HG03571 (cell line): ENCODE data around the gene CHST9.
"Not testable (repeated sequence)": the region's sequence is repeated elsewhere in the genome, so short reads cannot be mapped to it uniquely, and the experiment has no call there.

ENCODE experiments used
- ATAC-seq: cut with Tn5 transposase; IDR thresholded peaks from one replicate; pipeline ENCODE4 v1.9.1; 2021; ENCODE audit not compliant: unreplicated experiment

CHST9 gene

DNA sequence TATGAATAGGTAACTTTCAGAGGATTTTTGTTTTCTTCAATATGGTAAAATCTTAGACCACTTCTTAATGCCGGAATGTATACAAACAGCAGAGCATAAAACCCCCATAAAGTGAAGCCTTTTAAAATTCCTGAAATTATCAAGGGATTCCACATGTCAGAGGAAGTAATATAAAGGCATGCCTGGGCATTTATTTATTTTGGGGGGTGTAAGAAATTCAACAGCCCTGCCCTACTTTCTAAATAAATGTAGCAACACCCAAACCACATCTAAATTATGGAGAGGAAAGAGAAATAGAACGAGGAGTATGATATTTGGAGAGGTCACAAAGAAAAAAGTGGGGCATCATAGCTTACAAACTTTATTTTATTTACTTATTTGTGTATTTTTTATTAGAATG is 9.9 kb downstream of the CHST9 start:
- ATAC-seq = no peak

GRCh38 chr18:27171993-27172392 is 13.1 kb downstream of the CHST9 start:
- no peak for ATAC-seq

DNA sequence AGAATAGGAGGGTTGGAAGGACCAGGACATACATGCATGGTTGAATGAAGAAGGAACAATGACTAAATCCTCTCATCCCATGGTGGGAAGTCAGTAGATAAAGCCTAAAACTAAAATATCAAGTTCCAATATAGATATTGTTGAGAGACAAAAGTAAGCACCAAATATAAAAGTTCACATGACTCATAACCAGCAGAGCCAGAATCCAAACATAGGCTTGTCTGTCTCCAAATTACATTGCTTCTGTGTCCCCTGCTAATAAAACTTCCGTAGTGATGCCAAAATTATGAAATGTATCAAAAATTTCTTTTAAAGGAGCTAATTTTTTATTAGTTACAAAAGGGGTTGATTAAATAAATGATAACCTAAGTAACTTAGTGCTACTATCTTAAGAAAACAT is 19.7 kb downstream of the CHST9 start:
- no peak for ATAC-seq

DNA sequence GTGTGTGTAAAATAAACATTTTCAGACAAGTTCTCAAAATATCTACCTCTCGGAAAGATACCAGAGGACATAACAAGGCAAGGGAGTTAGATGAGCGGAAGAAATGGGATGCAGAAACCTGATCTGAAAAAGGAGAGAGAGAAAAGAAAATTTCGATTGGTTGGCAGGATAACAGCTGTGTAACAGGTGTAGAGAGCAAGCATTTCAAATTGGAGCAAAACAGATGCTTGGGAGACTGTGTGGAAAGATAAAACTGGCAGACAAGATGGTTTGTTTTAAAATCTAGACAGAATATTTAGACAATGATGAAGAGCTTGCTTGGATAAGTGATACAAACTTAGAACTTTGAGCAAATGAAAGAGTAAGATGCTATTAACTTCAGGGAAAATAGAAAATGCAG is 20.2 kb downstream of the CHST9 start:
- no peak for ATAC-seq

- ATAC-seq = not testable (repeated sequence)
These were observed 21.9 kb downstream of the CHST9 start for GRCh38 chr18:27163197-27163716.

DNA sequence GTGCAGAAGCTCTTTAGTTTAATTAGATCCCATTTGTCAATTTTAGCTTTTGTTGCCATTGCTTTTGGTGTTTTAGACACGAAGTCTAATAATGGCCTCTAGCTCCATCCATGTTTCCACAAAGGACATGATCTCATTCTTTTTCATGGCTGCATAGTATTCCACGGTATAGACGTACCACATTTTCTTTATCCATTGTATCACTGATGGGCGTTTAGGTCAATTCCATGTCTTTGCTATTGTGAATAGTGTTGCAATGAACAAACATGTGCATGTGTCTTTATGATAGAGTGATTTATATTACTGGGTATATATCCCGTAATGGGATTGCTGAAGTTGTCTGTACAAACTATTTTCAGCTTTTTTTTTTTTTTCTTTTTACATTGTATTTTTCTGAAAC is 35.9 kb downstream of the CHST9 start:
- not testable (repeated sequence) for ATAC-seq

- no peak for ATAC-seq
These were observed 40.4 kb downstream of the CHST9 start for GRCh38 chr18:27144672-27145071.

- no peak for ATAC-seq
These were observed 41.4 kb downstream of the CHST9 start for GRCh38 chr18:27143580-27144287.

DNA sequence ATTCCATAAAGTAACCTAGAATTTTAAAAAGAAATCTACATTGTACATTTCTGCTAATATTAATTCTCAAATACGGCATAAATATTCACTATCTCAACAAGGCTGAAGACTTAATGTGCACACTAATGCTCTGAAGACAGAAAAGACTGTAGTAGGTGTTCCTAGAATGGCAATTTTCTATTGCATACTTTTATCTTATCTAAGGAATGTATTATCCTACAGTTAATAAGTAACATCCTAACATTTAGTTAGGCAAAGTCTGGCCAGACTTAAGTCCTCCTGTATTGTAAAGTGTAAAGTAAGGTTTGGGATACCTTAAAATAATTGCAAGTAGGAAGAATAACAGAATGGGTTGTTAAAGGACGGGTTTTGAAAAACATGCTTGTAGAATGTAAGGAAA is 42.2 kb downstream of the CHST9 start:
- ATAC-seq = no peak

GRCh38 chr18:27141876-27142275 is 43.2 kb downstream of the CHST9 start:
- ATAC-seq = no peak

GRCh38 chr18:27138079-27138478 is 47.0 kb downstream of the CHST9 start:
- ATAC-seq = no peak

- no peak for ATAC-seq
These were observed 48.9 kb downstream of the CHST9 start for GRCh38 chr18:27136208-27136535.

DNA sequence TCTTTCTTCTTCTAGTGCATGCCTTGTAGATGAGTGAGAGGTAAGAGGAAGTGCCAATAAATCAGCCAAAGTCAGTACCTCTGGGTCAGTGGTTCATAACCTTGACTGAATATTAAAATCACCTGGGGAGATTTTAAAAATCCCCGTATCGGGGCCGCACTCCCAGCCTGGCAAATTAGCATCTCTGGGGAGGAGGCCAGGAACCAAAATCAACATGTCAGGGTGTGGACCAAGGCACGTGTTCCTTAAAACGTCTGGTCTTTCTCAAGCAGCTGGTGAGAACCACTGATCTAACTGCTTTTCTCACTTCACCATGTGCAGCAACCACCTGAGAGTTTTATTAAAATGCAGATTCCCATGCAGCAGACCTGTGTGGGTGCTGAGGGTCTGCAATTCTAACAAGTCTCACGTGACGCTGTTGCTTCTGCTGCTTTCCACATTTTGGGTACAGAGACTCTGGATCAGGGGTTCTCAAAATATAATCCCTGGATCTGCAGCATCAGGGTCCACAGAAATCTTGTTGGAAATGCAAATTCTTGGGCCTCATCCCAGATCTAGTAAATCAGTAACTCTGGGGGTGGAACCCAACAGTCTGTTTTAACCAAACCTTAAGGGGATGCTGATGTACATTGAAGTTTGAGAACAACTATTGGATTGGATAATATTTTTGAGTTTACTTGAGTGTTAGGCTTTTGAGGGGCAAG is 49.5 kb downstream of the CHST9 start:
- no peak for ATAC-seq

GRCh38 chr18:27130065-27130630 is 55.0 kb downstream of the CHST9 start:
- ATAC-seq = no peak

DNA sequence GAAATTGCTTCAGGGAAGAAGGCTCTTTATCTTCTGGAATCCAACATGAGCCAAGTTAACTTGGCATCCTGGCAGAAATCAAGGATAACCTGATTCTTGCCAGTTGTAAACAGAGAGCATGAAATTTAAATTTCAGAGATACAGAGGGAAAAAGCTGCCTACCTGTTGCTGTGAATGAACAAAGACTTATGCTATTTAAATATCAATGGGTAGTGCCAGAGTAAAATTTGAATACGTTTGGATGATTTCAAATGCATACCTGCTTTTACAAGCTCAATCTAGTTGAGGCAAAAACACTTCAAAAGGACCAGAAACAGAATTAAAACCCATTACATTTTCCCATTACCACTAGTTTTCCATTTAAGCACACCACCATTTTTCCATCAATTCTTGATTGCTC is 60.9 kb downstream of the CHST9 start:
- no peak for ATAC-seq

GRCh38 chr18:27121108-27121507 is 64.0 kb downstream of the CHST9 start:
- ATAC-seq = no peak

- no peak for ATAC-seq
These were observed 64.9 kb downstream of the CHST9 start for GRCh38 chr18:27120246-27120645.

GRCh38 chr18:27118973-27119372 is 66.1 kb downstream of the CHST9 start:
- no peak for ATAC-seq

- no peak for ATAC-seq
These were observed 70.3 kb downstream of the CHST9 start for GRCh38 chr18:27114842-27115241.

DNA sequence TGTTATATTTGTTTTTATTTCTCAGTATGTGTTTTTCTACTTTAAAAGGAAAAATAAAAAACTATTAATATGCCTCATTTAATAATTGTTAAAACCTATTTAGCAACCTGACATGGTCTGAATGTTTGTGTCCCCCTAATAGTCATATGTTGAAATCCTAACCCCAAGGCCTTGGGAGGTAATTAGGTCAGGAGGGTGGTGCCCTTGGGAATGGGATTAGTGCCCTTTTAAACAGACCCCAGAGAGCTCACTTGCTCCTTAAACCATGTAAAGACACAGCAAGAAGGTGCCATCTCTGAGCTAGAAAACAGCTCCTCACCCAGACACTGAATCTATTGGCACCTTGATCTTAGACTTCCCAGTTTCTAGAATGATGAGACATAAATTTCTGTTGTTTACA is 71.8 kb downstream of the CHST9 start:
- no peak for ATAC-seq

DNA sequence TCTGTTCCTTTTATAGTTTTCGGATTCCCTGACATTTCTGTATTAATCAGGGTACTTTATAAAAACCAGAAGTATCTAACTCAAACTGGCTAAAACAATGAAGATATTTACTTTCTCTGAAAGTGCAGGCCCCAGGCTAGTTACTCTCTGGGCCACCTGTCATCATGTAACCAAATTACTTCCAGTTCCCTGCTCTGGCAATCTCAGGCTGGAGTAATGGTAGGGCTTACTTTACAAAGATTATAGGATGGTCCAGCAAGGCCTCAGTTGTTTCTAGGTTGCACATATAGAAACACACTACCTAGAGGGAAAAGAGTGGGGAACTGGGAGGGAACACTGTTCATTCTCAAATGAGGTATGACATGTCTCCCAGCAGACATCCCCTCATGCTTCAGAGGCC is 74.8 kb downstream of the CHST9 start:
- ATAC-seq = no peak

DNA sequence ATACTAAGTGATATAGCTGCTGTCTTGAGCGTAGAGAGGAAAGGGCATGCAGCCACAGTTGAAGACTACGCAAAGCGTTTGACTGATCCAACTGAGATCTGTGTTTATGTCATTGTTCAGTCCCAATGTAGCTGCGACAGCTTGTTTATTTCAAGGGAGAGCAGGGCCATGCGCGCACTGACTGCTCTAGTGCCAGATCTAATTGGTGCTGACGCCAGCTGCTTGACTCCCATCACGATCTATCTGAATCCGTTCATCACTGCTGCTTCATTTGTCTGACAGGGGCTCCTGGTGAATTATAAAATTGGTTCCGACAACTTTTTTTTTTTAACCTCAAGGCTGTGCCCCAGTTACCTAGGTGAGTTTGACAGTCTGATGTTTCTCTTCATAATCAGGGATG is 75.7 kb downstream of the CHST9 start:
- ATAC-seq = no peak
